Upper lobe of right lung (tissue), 1 donor: ENCODE results near the gene HAND2. TPM values are rescaled to one million over a fixed set of nuclear protein-coding genes. Genes with fewer than 3 reads are reported as not detected.
A peak's percentile ranks its signal among the peaks of the same experiment; 100 is the strongest.

Experiments
- ATAC-seq: fragments of 200-7000 bp; cut with Tn5 transposase; one replicate; pipeline ENCODE4 v1.9.1; 2020; ENCODE audit warnings: mild to moderate bottlenecking, moderate library complexity
- DNase-seq: peaks from one replicate; pipeline ENCODE4 v3.0.0-alpha.2; 2020
- H3K27ac ChIP-seq: fragments of 200-600 bp; one replicate; pipeline ENCODE4 v1.8.0; 2022
- H3K27me3 ChIP-seq: fragments of 200-600 bp; one replicate; pipeline ENCODE4 v1.8.0; 2022; ENCODE audit warnings: mild to moderate bottlenecking
- H3K36me3 ChIP-seq: fragments of 200-600 bp; one replicate; pipeline ENCODE4 v1.8.0; 2022
- H3K4me1 ChIP-seq: fragments of 200-600 bp; one replicate; pipeline ENCODE4 v1.8.0; 2022
- H3K4me3 ChIP-seq: fragments of 200-600 bp; one replicate; pipeline ENCODE4 v1.8.0; 2022; ENCODE audit warnings: mild to moderate bottlenecking
- H3K9me3 ChIP-seq: fragments of 200-600 bp; one replicate; pipeline ENCODE4 v1.8.0; 2022
- CTCF ChIP-seq: fragments of 200-600 bp; IDR thresholded peaks from one replicate; pipeline ENCODE4 v1.8.0; 2022; ENCODE audit warnings: antibody characterized with exemption
- intact Hi-C: fragments of 100-400 bp; cut with DNase I; formaldehyde crosslinking; loops from one replicate; pipeline ENCODE4 v1.11.0; 2022
- total RNA-seq: library from RNA; stranded (reverse); fragmentation: NEBNext Ultra II Directional; extraction: Animal tissue kit (Norgen Biotek cat#: 25700); gene quantifications from one replicate; pipeline ENCODE4 v1.2.1, GENCODE V29; 2021
- donor health status: DM: no; HTN: yes; CAD: no; lungs with severe emphysema.

The HAND2 gene
- total RNA-seq, 1 donor from 2014 or later = not detected

GRCh38 chr4:173493041-173493440 lies 37.0 kb downstream of the HAND2 start:
- no peak for DNase-seq
- Histone ChIP-seq H3K27me3 (peaks cover 16% of the 10 kb centered on the region), H3K4me3 (no peak overlapping the region), H3K36me3 (no peaks in the 10 kb centered on the region), H3K27ac (no peak overlapping the region), H3K4me1 (peaks cover 9% of the 10 kb centered on the region), H3K9me3 (no peaks in the 10 kb centered on the region)
- no peak for TF ChIP-seq CTCF
- intact Hi-C loops = no loop called here
- no peak for ATAC-seq

- Histone ChIP-seq H3K4me1 (peaks cover 9% of the 10 kb centered on the region), H3K4me3 (no peak overlapping the region), H3K36me3 (no peaks in the 10 kb centered on the region), H3K27me3 (peaks cover 16% of the 10 kb centered on the region), H3K27ac (no peak overlapping the region), H3K9me3 (no peaks in the 10 kb centered on the region)
- DNase-seq (no peak), ATAC-seq (no peak)
- intact Hi-C loops = no loop called here
- no peak for TF ChIP-seq CTCF
Measured at GRCh38 chr4:173492315-173492714, 37.7 kb downstream of the HAND2 start.

GRCh38 chr4:173490817-173491528 lies 39.1 kb downstream of the HAND2 start:
- no peak overlapping the region for H3K27ac ChIP-seq
- no peak overlapping the region for H3K4me3 ChIP-seq
- intact Hi-C loops = no loop called here
- no peak for TF ChIP-seq CTCF
- H3K9me3 ChIP-seq = no peaks in the 10 kb centered on the region
- peak; percentile 45 for ATAC-seq
- peaks cover 9% of the 10 kb centered on the region for H3K4me1 ChIP-seq
- H3K27me3 ChIP-seq = peaks cover 13% of the 10 kb centered on the region
- no peak for DNase-seq
- H3K36me3 ChIP-seq = no peaks in the 10 kb centered on the region

- intact Hi-C loops = no loop called here
- Histone ChIP-seq H3K27ac (no peak overlapping the region), H3K9me3 (no peaks in the 10 kb centered on the region), H3K36me3 (no peaks in the 10 kb centered on the region), H3K4me3 (no peak overlapping the region), H3K27me3 (peaks cover 6% of the 10 kb centered on the region), H3K4me1 (peaks cover 9% of the 10 kb centered on the region)
- ATAC-seq = peak; percentile 46
- no peak for DNase-seq
- TF ChIP-seq CTCF = no peak
Measured at GRCh38 chr4:173490256-173490655, 39.8 kb downstream of the HAND2 start.

- no peak for TF ChIP-seq CTCF
- no peak overlapping the region for H3K27ac ChIP-seq
- no peak for ATAC-seq
- no peak overlapping the region for H3K4me3 ChIP-seq
- intact Hi-C loops = no loop called here
- peaks cover 9% of the 10 kb centered on the region for H3K4me1 ChIP-seq
- H3K27me3 ChIP-seq = peaks cover 1% of the 10 kb centered on the region
- no peak for DNase-seq
- H3K36me3 ChIP-seq = no peaks in the 10 kb centered on the region
- no peaks in the 10 kb centered on the region for H3K9me3 ChIP-seq
Measured at GRCh38 chr4:173489514-173489913, 40.5 kb downstream of the HAND2 start.

- Histone ChIP-seq H3K27me3 (no peaks in the 10 kb centered on the region), H3K4me3 (no peak overlapping the region), H3K9me3 (no peaks in the 10 kb centered on the region), H3K27ac (no peak overlapping the region), H3K4me1 (peaks cover 9% of the 10 kb centered on the region), H3K36me3 (no peaks in the 10 kb centered on the region)
- ATAC-seq (no peak), DNase-seq (no peak)
- intact Hi-C loops = no loop called here
- TF ChIP-seq CTCF = no peak
Measured at GRCh38 chr4:173488656-173489055, 41.4 kb downstream of the HAND2 start.
